Thyroid gland (tissue), 4 donors: ENCODE measurements around the gene GPR137B. TPM values are rescaled to one million over a fixed set of nuclear protein-coding genes. Genes with fewer than 3 reads are reported as not detected.

Experiments
- DNase-seq, 2 donors: peaks; one replicate each; pipeline ENCODE4 v3.0.0-alpha.2; 2019
- H3K27ac ChIP-seq, 3 donors: fragments of 200-600 bp; sonication (generic); 1 replicate in 2 of 3; 2 replicates in 1 of 3; pipeline ENCODE4 v1.5.1; 2016 to 2019; ENCODE audit warnings: mild to moderate bottlenecking in 1 of 3, moderate library complexity in 1 of 3
- H3K27me3 ChIP-seq: fragments of 200-600 bp; sonication (generic); one replicate; pipeline ENCODE4 v1.5.1; 2019
- H3K36me3 ChIP-seq, 2 donors: fragments of 200-600 bp; sonication (generic); one replicate each; pipeline ENCODE4 v1.5.1; 2016 to 2019
- H3K4me1 ChIP-seq, 2 donors: fragments of 200-600 bp; sonication (generic); one replicate each; pipeline ENCODE4 v1.5.1; 2017 to 2019
- H3K4me3 ChIP-seq, 3 donors: fragments of 200-600 bp; sonication (generic); replicated peaks in 1 of 3; 1 replicate in 2 of 3; 2 replicates in 1 of 3; pipeline ENCODE4 v1.5.1; 2016; ENCODE audit warnings: mild to moderate bottlenecking in 1 of 3
- H3K9me3 ChIP-seq: fragments of 200-600 bp; sonication (generic); one replicate; pipeline ENCODE4 v1.5.1; 2017
- POLR2A ChIP-seq, 2 donors: fragments of 450-650 bp; IDR thresholded peaks; one replicate each; pipeline ENCODE4 v1.6.1; 2017; ENCODE audit warnings: antibody characterized with exemption in 2 of 2, mild to moderate bottlenecking in 2 of 2, moderate library complexity in 1 of 2
- WGBS, 2 donors: methylation state at CpG; one replicate each; pipeline ENCODE4 v1.1.5; 2017; 5-methylcytosine and 5-hydroxymethylcytosine counted together
- intact Hi-C: fragments of 100-400 bp; cut with DNase I; formaldehyde crosslinking; loops from one replicate; pipeline ENCODE4 v1.15.1; 2023
- total RNA-seq, 4 donors: library from RNA; depleted of rRNA; stranded (reverse); fragments of >200 nt; gene quantifications; one replicate each; pipeline ENCODE4 v1.2.3, GENCODE V29; 2016
- TF ChIP-seq, protein P1 (sequence below), 6 experiments: fragments of 200-600 bp in 3 of 6; fragments of 450-650 bp in 3 of 6; sonication (generic) in 3 of 6; IDR thresholded peaks; one replicate each; pipeline ENCODE4 v1.5.1; 2016 to 2019; ENCODE audit warnings: antibody characterized with exemption in 6 of 6, mild to moderate bottlenecking in 2 of 6, inconsistent platforms in 1 of 6, moderate library complexity in 1 of 6

Gene GPR137B
- total RNA-seq, 4 donors from 2014 or later: 15.1 to 30.0 (median 15.6) TPM

DNA sequence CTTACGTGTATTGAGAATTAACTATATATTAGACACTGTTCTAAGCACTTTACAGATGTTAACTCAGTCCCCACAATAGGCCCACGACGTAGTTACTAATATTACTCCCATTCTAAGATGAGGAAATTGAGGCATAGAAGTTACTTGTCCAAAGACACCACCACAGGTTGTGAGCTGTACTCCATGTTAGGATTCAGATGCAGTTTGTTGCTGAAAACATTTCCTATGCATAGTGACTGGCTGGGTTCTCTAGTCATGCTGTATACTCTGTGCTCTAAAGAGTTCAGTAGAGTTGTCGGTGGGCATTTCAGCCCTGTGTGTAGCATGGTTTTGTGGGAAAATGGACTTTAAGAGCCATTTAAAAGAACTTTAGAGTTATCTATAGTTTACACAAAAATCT is 65.2 kb downstream of the GPR137B start:
- Histone ChIP-seq H3K36me3 (no peaks in the 10 kb centered on the region), H3K9me3 (no peaks in the 10 kb centered on the region), H3K27me3 (no peaks in the 10 kb centered on the region), H3K27ac (no peak overlapping the region), H3K4me3 (no peak overlapping the region), H3K4me1 (no peaks in the 10 kb centered on the region)
- no peak for DNase-seq
- TF ChIP-seq, protein P1, sequence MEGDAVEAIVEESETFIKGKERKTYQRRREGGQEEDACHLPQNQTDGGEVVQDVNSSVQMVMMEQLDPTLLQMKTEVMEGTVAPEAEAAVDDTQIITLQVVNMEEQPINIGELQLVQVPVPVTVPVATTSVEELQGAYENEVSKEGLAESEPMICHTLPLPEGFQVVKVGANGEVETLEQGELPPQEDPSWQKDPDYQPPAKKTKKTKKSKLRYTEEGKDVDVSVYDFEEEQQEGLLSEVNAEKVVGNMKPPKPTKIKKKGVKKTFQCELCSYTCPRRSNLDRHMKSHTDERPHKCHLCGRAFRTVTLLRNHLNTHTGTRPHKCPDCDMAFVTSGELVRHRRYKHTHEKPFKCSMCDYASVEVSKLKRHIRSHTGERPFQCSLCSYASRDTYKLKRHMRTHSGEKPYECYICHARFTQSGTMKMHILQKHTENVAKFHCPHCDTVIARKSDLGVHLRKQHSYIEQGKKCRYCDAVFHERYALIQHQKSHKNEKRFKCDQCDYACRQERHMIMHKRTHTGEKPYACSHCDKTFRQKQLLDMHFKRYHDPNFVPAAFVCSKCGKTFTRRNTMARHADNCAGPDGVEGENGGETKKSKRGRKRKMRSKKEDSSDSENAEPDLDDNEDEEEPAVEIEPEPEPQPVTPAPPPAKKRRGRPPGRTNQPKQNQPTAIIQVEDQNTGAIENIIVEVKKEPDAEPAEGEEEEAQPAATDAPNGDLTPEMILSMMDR (IDR thresholded peaks at IDR 0.05): no peak
- TF ChIP-seq POLR2A (IDR thresholded peaks at IDR 0.05): no peak
- intact Hi-C loops: no loop called here
- WGBS, 2 donors: 97 to 100% methylated on average over 4 of the region's 4 CpGs

DNA sequence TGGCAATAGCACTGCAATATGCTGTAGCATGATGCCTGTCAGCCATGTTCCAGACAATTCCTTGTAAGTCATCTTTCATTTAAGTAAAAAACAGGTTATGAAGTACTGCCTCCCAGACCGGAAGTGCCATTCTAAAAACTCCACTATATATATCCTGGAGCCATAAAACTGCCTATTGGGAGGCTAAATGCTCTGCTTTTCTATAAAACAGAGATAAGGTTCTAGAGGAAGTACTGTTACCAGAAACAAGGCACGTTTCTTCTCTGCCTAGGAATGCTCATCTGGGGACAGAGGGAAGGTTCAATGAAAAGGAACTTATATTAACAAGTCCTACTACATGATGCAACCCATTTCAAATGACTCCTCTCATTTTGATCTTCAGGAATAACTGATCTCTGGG is 66.8 kb downstream of the GPR137B start:
- Histone ChIP-seq H3K27ac (no peak overlapping the region), H3K4me3 (no peak overlapping the region), H3K36me3 (no peaks in the 10 kb centered on the region), H3K27me3 (no peaks in the 10 kb centered on the region), H3K9me3 (no peaks in the 10 kb centered on the region), H3K4me1 (no peaks in the 10 kb centered on the region)
- TF ChIP-seq POLR2A (IDR thresholded peaks at IDR 0.05): no peak
- TF ChIP-seq, protein P1 (IDR thresholded peaks at IDR 0.05): no peak
- no peak for DNase-seq
- WGBS, 2 donors: 69 to 73% methylated on average over 2 of the region's 2 CpGs
- intact Hi-C loops: no loop called here

DNA sequence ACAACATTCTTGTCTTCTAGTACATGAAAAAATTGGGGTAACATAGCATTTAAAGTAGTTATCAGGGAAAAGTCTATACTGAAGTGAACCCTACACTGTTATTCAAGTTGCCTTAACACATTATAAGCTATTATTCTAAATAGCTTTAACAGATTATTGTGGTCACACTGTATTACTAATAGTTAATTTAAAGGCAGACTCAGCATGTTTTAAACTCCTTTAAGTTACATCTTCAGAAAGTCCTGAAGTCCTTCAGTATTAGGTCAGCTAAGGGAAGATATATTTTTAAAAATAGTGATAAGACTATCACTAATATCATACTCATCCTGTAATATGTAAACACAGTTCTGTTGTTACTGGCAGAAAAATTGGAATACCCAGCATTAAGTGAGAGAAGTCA is 67.4 kb downstream of the GPR137B start:
- H3K36me3 ChIP-seq: no peaks in the 10 kb centered on the region
- H3K9me3 ChIP-seq: no peaks in the 10 kb centered on the region
- H3K27me3 ChIP-seq: no peaks in the 10 kb centered on the region
- DNase-seq: no peak
- no peaks in the 10 kb centered on the region for H3K4me1 ChIP-seq
- no peak overlapping the region for H3K4me3 ChIP-seq
- intact Hi-C loops: no loop called here
- TF ChIP-seq POLR2A (IDR thresholded peaks at IDR 0.05): no peak
- TF ChIP-seq, protein P1 (IDR thresholded peaks at IDR 0.05): no peak
- no peak overlapping the region for H3K27ac ChIP-seq

DNA sequence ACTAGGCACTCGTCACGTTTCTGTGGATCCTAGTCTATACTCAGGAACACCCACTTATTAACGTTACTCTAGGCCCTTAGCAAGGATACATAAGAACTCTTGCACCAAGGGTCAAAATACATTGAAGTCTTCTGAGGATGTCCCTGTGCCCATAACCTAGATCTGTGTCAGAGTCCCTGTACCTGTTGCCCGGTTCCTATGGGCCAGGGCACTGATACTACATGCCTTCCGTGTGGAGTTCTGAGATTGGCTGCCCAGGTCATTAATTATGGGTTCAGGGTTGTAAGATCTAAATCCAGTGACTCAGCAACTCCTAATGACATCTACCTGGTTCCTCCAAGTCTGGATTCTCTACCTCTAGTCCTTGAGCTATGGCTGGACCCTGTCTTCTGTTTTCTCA is 69.5 kb downstream of the GPR137B start:
- intact Hi-C loops: no loop called here
- no peaks in the 10 kb centered on the region for H3K4me1 ChIP-seq
- TF ChIP-seq, protein P1 (IDR thresholded peaks at IDR 0.05): no peak
- no peak for TF ChIP-seq POLR2A (IDR thresholded peaks at IDR 0.05)
- H3K27ac ChIP-seq: no peak overlapping the region
- 97 to 99% methylated on average over 5 of the region's 5 CpGs for WGBS, 2 donors
- no peaks in the 10 kb centered on the region for H3K27me3 ChIP-seq
- H3K9me3 ChIP-seq: no peaks in the 10 kb centered on the region
- H3K4me3 ChIP-seq: no peak overlapping the region
- H3K36me3 ChIP-seq: no peaks in the 10 kb centered on the region
- no peak for DNase-seq

DNA sequence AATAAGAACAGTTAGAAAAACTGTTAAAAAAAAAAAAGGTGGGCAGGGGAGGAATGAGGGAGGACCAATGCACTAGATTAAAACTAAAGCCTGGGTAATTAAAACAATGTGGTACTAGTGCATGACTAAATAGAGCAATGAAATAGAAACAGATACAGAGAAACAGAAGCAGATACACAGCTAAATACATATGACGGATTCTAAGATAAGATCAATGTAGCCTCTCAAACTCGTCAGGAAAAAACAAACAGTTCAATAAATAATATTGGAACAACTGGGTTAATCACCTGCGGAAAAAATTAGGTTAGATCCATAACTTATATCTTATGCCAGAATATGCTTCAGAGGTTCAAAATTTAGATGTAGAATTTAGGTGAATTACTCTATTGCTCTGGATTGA is 71.2 kb downstream of the GPR137B start:
- H3K4me3 ChIP-seq: no peak overlapping the region
- WGBS, 2 donors: 95 to 96% methylated on average over 3 of the region's 3 CpGs
- intact Hi-C loops: no loop called here
- no peaks in the 10 kb centered on the region for H3K9me3 ChIP-seq
- no peak overlapping the region for H3K27ac ChIP-seq
- DNase-seq: no peak
- H3K4me1 ChIP-seq: no peaks in the 10 kb centered on the region
- no peaks in the 10 kb centered on the region for H3K27me3 ChIP-seq
- no peaks in the 10 kb centered on the region for H3K36me3 ChIP-seq
- TF ChIP-seq POLR2A (IDR thresholded peaks at IDR 0.05): no peak
- TF ChIP-seq, protein P1 (IDR thresholded peaks at IDR 0.05): no peak
